GOT3 (cell line): ENCODE results near the gene QPCTL.
"Not testable (repeated sequence)": the region's sequence is repeated elsewhere in the genome, so short reads cannot be mapped to it uniquely, and the experiment has no call there.

Experiments
- DNase-seq: peaks from one replicate; lab custom pipeline; 2025; ENCODE audit warnings: mixed read lengths; lab: John Stamatoyannopoulos, UW

The QPCTL gene

DNA sequence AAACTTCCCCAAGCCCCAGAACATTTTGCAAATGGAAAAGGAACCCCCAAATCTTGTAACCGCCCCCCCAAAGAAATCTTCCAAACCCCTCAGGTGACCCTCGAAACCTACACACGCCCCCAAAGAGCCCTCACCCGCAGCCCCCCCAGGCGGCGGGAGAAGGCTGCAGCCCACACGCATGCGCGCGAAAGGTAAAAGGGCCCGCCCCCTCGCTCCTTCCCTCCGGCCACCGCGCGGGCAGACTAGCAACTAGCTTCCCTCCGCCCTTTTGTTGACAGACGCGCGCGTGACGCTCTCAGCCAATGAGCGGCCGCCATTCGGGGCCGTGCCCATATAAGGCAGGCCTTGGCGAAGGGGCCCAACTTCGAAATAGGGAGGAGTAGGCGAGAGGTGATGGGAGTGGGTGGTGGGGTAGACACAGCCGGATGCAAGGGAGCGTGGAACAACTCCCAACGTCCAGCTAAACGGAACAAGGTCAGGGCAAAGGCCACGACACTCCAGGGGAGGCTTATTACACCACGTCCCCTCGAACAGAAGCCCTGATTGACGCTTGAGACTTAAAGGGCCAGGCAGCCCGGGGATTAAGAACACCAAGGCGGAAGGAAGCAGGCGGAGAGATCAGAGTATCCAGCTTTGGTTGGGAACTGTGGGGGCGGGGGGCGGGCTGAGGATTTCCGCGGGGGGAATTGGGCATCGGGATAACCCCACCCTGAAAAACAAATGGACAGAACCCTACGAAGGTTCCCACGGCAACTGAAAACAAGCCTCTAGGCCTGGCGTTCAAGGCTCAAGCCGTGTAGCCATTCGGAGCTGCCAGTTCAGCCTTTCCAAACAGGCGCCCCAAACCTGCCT, 24.9 kb downstream of the QPCTL start:
- peak; percentile 91 for DNase-seq

DNA sequence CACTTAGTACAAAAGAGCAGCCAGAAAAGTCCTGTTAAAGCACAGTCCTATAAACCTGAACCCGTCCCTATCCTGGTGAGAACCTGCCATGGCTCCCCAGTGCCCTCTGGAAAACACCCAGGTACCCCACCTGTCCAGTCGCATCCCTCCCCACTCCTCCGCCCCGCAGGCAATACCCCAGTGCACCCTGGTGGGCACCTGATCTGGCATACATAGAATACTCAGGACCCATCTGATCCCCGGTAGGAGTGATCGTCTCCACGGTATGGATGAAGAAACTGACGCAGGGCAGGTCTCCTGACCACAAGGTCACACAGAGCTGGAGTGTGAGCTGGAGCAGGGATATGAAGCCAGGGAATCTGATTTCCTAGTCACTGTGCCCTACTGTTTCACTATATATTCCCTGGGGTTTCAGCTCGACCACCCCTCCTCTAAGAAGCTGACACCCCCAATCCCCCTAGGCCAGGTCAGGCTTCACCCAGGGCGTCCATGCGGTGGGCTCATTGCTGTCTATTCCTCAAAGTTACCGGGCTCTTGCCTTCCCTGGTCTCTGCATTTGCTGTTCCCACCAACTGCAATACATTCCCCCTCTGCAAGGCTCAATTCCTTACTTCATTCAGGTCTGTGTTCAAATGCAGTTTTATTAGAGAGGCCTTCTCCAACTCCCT, 25.7 kb downstream of the QPCTL start:
- no peak for DNase-seq

DNA sequence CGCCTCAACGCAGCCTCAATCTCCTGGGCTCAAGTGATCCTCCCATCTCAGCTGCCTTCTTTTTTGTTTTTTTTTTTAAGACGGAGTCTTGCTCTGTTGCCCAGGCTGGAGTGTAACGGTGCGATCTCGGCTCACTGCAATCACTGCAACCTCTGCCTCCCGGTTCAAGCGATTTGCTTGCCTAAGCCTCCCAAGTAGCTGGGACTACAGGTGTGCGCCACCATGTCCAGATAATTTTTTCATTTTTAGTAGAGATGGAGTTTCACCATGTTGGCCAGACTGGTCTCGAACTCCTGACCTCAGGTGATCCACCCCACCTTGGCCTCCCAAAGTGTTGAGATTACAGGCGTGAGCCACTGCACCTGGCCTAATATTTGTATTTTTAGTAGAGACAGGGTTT, 27.6 kb downstream of the QPCTL start:
- DNase-seq: not testable (repeated sequence)

DNA sequence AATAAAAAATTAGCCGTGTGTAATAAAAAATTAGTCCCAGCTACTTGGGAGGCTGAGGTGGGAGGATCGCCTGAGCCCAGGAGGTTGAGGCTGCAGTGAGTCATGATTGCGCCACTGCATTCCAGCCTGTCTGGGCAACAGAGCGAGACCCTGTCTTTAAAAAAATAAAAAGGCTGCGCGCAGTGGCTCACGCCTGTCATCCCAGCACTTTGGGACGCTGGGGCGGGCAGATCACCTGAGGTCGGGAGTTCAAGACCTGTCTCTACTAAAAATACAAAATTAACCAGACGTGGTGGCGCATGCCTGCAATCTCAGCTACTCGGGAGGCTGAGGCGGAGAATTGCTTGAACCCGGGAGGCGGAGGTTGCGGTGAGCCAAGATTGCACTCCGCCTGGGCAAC, 36.2 kb downstream of the QPCTL start:
- DNase-seq: not testable (repeated sequence)

DNA sequence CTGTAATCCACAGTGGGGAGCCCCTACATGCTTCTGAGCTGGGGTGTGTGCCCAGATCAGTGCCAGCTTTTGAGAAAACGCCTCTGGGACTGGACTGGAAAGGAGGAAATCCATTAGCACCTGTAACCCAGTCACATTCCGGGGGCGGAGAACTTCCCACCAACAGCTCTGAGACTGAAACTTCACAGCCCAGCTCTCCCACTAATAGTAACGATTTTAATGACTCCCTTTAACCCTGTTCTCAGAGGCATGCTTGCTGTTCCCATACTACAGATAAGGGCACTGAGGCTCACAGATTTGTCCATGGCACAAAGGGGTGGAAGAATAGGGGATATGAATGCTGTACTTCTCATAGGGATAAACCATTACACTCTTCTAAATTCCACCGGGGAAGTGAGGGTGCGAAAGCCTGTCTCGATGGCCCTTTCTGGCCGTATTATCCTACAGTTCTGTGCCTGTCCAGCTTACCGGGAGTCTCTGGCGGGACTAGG, 37.4 kb downstream of the QPCTL start:
- no peak for DNase-seq

DNA sequence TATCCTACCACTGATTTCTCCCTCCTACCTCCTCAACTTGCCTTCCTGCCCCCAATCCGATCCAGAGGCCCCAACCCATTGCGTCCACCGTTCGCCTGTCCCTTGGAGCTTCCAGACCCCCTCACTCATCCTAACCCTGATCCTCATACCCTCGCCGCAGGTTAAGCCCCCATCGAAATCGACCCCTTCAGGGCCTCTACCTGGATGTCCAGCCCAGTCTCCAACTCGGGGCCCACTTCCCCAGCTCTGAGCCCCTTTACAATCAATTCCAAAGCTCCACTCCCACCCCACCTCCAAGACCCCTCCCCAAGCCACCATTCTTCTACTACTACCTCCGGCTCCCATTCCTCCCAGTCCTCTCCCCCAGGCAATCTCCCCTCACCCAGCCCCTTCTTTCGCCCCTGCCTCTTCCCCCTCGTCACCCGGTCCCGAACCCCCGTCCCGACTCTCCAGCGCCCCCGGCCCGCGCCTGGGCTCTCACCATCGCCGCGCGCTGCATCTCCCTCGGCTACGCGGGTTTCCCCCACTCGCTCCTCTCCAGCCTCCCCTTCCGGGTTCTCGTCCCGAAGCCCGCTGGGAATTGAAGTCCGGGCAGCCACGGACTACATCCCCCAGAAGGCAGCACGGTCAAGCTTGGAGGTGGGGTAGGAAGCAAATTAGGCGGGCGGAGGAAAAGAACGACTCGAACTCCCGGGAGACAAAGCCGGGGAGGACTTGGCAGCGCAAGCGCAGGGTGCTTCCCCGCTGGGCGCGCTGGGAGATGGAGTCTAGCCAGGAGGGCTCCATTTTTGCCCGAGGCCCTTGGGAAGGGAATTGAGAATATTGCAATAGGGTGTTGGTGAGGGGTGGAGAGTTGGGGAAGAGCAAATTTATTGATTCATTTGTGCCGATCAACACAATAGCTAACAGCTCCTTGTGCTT, 38.2 kb downstream of the QPCTL start, which contains the start of gene FBXO46:
TSS of gene FBXO46 (minus strand) at position 529 of the 921 bp plus-strand sequence. CDS start 17,401 bp downstream, outside the sequence.
- DNase-seq: peak; percentile 86

DNA sequence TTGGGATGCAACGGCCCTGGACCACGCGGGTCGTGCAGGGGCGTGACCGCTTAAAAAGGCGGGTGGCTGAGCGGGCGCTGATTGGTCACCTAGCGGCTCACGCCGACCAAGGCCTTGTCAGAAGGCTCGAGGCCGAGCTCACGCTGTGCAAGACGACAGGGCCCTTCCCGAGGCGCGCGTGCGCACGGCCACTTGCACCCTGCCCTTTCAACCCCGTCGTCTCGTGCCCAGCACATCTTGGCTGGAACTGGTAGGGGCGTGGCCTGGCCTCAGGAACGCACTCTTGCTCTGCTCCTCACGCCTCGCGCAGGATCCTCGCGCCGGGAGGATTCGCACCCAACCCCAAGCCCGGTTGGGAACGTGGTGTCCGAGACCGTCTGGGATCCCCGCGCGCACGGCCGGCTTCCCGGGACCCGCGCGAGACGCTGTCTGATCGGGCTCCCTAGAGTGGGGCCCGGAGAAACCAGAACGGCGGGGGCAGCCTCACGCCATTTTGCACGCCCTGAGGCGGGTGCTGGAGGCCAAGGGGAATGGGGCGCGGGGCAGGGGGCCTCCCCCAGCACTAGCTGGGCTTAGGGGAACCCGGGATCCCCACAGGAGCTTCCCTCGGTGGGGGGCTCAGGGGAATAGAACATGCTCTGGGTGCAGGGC, 40.8 kb downstream of the QPCTL start, which contains the start of gene MEIOSIN:
TSS of gene MEIOSIN (plus strand) at position 280 of the 651 bp plus-strand sequence. CDS start 1,938 bp downstream, outside the sequence.
- no peak for DNase-seq

DNA sequence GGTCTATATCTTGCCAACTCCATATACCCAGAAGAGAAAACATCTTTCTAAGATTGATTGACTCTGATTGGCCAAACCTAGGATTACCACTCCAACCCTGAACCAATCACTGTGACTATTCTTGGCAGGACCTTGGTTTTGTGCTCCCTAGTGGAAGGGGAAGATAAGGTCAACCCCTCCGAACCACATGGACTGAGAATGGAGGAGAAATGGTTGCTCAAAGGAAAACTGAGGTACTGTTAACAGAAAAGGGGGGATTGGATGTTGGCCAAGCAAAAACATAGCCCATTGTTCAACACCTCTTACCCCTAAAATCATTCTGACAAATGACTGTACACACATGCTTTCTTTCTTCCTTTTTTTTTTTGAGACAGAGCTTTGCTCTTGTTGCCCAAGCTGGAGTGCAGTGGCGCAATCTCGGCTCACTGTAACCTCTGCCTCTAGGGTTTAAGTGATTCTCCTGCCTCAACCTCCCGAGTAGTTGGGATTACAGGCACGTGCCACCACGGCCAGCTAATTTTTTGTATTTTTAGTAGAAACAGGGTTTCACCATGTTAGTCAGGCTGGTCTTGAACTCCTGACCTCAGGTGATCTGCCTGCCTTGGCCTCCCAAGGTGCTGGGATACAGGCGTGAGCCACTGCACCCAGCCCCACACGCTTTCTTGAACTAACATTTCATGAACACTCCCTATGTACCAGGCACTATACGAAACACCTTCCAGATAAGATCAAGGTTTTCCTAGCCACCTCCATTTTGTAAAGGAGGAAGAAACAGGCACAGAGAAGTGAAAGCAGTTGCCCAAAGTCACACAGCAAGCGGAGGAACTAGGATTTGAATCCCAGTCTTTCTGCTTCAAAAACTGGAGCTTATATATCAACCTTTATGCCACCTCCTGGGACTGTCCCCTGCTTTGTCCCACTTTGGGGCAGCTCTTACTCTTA, 47.3 kb downstream of the QPCTL start:
- DNase-seq: no peak

DNA sequence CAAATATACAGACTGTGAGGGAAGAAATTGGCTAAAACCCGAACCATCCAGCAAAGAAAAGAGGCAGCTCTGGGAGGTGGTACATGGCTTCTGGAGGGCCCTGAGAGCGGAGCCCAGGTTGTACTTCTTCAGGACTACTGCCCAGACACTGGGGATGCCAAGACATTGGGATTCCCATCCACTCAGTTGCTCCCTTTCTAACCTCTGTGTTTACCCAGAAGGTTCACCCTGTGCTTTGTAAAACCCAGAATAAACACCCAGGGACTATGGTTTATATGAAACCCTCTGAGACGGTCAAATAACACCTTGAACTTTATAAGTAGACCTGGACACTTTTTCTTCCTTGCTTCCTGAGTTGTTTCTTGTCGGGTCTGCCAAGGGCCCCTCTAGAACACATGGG, 50.5 kb downstream of the QPCTL start:
- DNase-seq: no peak

DNA sequence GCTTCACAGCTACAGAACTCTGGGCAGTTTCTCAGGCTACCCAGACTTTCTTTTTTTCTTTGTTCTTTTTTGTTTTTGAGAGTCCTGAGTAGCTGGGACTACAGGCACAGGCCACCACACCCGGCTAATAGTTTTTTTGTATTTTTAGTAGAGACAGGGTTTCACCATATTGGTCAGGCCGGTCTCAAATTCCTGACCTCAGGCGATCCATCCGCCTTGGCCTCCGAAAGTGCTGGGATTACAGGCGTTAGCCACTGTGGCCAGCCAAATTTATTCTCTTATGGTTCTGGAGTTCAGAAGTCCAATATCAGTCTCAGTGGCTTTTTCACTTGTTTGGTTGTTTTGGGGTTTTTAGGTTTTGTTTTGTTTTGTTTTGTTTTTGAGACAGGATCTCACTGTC, 53.1 kb downstream of the QPCTL start:
- no peak for DNase-seq

DNA sequence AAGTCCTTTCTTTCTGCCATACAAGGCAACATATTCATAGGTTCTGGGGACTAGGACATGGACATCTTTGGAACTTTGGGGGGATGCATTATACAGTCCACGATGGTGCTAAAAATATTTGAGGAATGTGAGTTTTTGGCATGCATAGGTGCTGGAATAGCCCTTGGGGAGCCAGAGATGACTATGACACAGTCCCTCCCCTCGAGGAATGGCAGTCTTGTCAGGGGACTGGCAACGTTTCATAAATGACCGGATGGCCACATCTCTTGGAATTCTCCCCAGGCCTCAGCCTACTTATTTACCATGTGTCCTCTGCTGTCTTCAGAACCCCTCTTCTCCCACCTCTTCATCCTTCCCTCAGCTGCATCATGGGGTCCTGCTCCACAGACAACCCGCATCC, 54.4 kb downstream of the QPCTL start:
- no peak for DNase-seq

DNA sequence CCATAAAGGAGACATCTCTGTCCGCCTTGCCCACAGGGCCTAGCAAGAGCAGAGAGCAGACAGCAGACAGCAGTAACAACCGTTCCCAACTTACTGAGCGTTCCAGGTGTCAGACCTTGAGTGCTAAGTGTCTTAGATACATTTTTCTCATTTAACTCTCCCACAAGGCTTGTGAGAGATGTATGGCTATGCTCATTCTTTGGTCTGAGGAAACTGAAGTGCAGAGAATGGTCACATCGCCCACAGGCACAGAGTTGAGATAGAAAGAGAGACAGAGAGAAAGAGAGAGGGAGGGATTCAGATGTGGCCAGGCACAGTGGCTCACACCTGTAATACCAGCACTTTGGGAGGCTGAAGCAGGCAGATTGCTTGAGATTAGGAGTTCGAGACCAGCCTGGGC, 55.0 kb downstream of the QPCTL start:
- no peak for DNase-seq

DNA sequence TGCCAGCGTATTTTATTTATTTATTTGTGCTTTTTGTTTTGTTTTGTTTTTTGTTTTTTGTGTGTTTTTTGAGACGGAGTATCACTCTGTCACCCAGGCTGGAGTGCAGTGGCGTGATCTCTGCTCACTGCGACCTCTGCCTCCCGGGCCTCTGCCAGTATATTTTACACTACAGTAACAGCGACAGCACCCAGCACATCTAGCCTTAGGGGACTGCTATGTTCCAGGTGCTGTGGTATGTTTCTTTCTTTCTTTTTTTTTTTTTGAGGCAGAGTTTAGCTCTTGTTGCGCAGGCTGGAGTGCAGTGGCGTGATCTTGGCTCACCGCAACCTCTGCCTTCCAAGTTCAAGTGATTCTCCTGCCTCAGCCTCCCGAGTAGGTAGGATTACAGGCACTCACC, 59.0 kb downstream of the QPCTL start:
- DNase-seq: not testable (repeated sequence)

DNA sequence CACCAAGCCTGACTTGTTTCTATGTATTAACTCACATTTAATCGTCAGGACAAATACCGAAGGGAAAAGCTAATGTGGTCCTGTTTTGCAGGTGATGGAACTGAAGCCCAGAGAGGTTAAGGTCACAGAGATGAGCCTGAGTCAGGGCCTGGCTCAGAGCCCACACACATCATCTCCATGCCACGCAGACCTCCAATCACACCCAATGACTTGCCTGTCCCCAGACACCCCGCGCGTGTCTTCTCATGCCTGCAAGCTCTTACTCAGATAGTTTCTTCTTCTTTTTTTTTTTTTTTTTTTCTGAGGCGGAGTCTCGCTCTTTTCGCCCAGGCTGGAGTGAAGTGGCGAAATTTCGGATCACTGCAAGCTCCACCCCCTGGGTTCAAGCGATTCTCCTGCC, 60.2 kb downstream of the QPCTL start:
- no peak for DNase-seq

DNA sequence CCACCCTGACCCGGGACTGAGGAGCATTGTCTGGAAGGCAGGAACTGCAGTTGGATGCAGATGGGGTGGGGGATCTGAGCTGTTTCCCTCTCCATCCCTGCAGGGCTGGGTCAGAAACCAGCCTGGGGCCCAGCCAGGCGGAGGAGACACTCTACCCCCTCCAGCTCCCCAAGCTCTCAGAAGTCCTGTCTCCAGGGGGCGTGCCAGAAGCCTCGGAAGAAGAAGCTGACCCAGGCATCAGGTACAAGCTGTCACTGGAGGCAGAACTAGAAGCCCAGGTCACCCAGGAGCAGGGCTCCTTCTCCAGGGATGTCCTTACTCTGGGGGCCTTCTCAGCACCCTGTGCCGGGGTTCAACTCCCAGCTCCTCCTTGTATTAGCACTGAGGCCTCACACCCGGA, 61.1 kb downstream of the QPCTL start:
- DNase-seq: no peak
